SK-N-SH (cell line): ENCODE results near the gene MLF2.

Experiments
- CTCF ChIP-seq: fragments of 200-600 bp; sonication (generic); IDR thresholded peaks from 2 replicates; pipeline ENCODE4 v1.6.1; 2017; ENCODE audit warnings: antibody characterized with exemption, mild to moderate bottlenecking, moderate library complexity
- EZH2phosphoT487 ChIP-seq: fragments of 200-600 bp; sonication (generic); IDR thresholded peaks from 2 replicates; pipeline ENCODE4 v1.6.1; 2017; ENCODE audit warnings: low read depth, mixed run types, mild to moderate bottlenecking, antibody characterized with exemption, moderate library complexity, borderline replicate concordance
- FOXJ3 ChIP-seq: sonication (generic); formaldehyde crosslinking; IDR thresholded peaks from 2 replicates; pipeline ENCODE4 v1.5.1; 2020; ENCODE audit warnings: mild to moderate bottlenecking, missing genetic modification reagents
- JUND ChIP-seq: IDR thresholded peaks from 2 replicates; pipeline ENCODE4 v1.4.0; 2012
- MXI1 ChIP-seq: IDR thresholded peaks from 2 replicates; pipeline ENCODE4 v1.6.1; 2012; ENCODE audit warnings: mild to moderate bottlenecking, low read depth, low read length, improper control_type of control experiment
- PBX3 ChIP-seq: IDR thresholded peaks from 2 replicates; pipeline ENCODE4; 2012
- RCOR1 ChIP-seq: fragments of 150-350 bp; IDR thresholded peaks from 2 replicates; pipeline ENCODE4 v1.6.1; 2017; ENCODE audit warnings: antibody characterized with exemption, low read length
- RFX5 ChIP-seq: IDR thresholded peaks from 2 replicates; pipeline ENCODE4 v1.6.1; 2012; ENCODE audit warnings: mild to moderate bottlenecking, improper control_type of control experiment, low read length
- TAF1 ChIP-seq: IDR thresholded peaks from 2 replicates; pipeline ENCODE4 v1.6.1; 2012; ENCODE audit warnings: low read depth, mild to moderate bottlenecking, low read length, moderate library complexity, borderline replicate concordance

DNA sequence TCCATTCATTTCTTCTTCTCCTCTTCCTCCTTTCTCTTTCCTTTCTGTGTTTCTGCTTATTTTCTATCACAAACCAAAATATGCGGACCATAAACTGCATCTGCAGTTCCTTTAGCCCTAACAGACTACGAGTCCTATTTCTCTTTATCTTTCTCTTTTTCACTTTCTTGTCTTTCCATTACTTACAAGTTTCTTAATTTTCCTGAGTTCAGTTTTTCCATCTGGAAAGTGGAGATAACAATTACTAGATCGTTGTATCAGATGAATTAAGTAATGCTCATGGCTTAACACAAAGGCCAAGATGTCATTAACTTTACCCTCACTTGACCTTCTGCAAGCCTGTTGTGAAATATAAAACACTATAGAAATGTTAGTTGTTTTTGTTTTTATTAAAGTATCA, 30.1 kb downstream of the MLF2 start:
- TF ChIP-seq RCOR1: no peak
- TF ChIP-seq CTCF: no peak
- TF ChIP-seq JUND: no peak
- no peak for TF ChIP-seq PBX3
- no peak for TF ChIP-seq MXI1
- no peak for TF ChIP-seq EZH2phosphoT487
- no peak for TF ChIP-seq RFX5
- no peak for TF ChIP-seq TAF1
- no peak for TF ChIP-seq FOXJ3
